Endothelial cell of umbilical vein (primary cell): ENCODE measurements around the gene SAPCD2. TPM values are rescaled to one million over a fixed set of nuclear protein-coding genes. Genes with fewer than 3 reads are reported as not detected.

Experiments
- BruUV-seq: library from RNA; stranded (reverse); fragments of 400-500 nt; replicated peaks from 2 replicates; lab custom pipeline; 2021; lab: Mats Ljungman, UMichigan
- CTCF ChIA-PET: fragments of 300-600, 350-600 bp; sonication (Branson Sonifier 250); formaldehyde crosslinking; loops from one replicate; lab custom pipeline; 2021; ENCODE audit warnings: antibody characterized with exemption, inconsistent platforms; lab: Charles Lee
- POLR2A ChIA-PET: fragments of 300-600, 350-600 bp; sonication (Branson Sonifier 250); formaldehyde crosslinking; loops from one replicate; lab custom pipeline; 2021; ENCODE audit warnings: antibody characterized with exemption, inconsistent platforms; lab: Charles Lee
- DNase-seq: peaks from one replicate; pipeline ENCODE4 v3.0.0-alpha.2; 2011; ENCODE audit warnings: low read depth, low spot score
- FAIRE-seq: peaks from 2 replicates; lab custom pipeline; 2011; peaks lifted over from hg19 to GRCh38; lab: Jason Lieb, UNC
- H2AFZ ChIP-seq: 2 replicates; pipeline ENCODE4 v1.6.0; 2012; ENCODE audit warnings: low read depth, low read length, control low read depth, inconsistent platforms
- H3K27ac ChIP-seq: 2 replicates; pipeline ENCODE4 v1.5.1; 2011; ENCODE audit warnings: low read depth, mild to moderate bottlenecking, control low read depth, low read length, moderate library complexity; ENCODE audit not compliant: insufficient read depth
- H3K27me3 ChIP-seq, 2 experiments: 2 replicates each; pipeline versions ENCODE4 v1.6.0 to v1.6.1; 2011; ENCODE audit warnings: low read length in 2 of 2, mixed read lengths in 1 of 2; ENCODE audit not compliant: control insufficient read depth in 2 of 2, insufficient read depth in 2 of 2
- H3K36me3 ChIP-seq, 2 experiments: 2 replicates in 1 of 2; 3 replicates in 1 of 2; pipeline ENCODE4 v1.5.1; 2011; ENCODE audit warnings: low read length in 2 of 2, mild to moderate bottlenecking in 1 of 2, moderate library complexity in 1 of 2; ENCODE audit not compliant: control insufficient read depth in 2 of 2, insufficient read depth in 2 of 2; ENCODE audit errors: extremely low read depth in 1 of 2
- H3K4me1 ChIP-seq: 3 replicates; pipeline ENCODE4 v1.5.1; 2011; ENCODE audit warnings: mild to moderate bottlenecking, low read length; ENCODE audit not compliant: control insufficient read depth, insufficient read depth; ENCODE audit errors: extremely low read depth
- H3K4me2 ChIP-seq: 2 replicates; pipeline ENCODE4 v1.6.1; 2011; ENCODE audit warnings: low read length, control low read depth, mixed read lengths; ENCODE audit not compliant: insufficient read depth
- H3K4me3 ChIP-seq, 3 experiments: fragments of 200-600 bp in 1 of 3; sonication (generic), shearing (Covaris generic) in 1 of 3; replicated peaks in 1 of 3; 2 replicates each; pipeline ENCODE4 v1.5.1; 2011 to 2016; ENCODE audit warnings: control low read depth in 3 of 3, low read length in 3 of 3, mild to moderate bottlenecking in 2 of 3, inconsistent platforms in 1 of 3, low read depth in 1 of 3, moderate library complexity in 1 of 3; ENCODE audit not compliant: insufficient read depth in 1 of 3
- H3K79me2 ChIP-seq: 2 replicates; pipeline ENCODE4 v1.6.0; 2012; ENCODE audit warnings: low read length, inconsistent platforms; ENCODE audit not compliant: control insufficient read depth, insufficient read depth
- H3K9ac ChIP-seq: replicated peaks from 2 replicates; pipeline ENCODE3; 2011; ENCODE audit warnings: low read length, control low read depth; ENCODE audit not compliant: insufficient read depth; ENCODE audit errors: extremely low read depth
- H3K9me1 ChIP-seq: replicated peaks from 3 replicates; pipeline ENCODE4 v1.6.0; 2011; ENCODE audit warnings: mild to moderate bottlenecking, low read length; ENCODE audit not compliant: control insufficient read depth, insufficient read depth; ENCODE audit errors: extremely low read depth
- H3K9me3 ChIP-seq: replicated peaks from 2 replicates; pipeline ENCODE4 v1.5.1; 2012; ENCODE audit warnings: low read length, inconsistent platforms; ENCODE audit not compliant: control insufficient read depth, insufficient read depth
- H4K20me1 ChIP-seq: replicated peaks from 2 replicates; pipeline ENCODE3; 2011; ENCODE audit warnings: mild to moderate bottlenecking, low read length; ENCODE audit not compliant: control insufficient read depth, insufficient read depth; ENCODE audit errors: extremely low read depth
- EZH2 ChIP-seq: IDR thresholded peaks from 2 replicates; pipeline ENCODE4 v1.6.1; 2012; ENCODE audit warnings: borderline replicate concordance, low read depth, mild to moderate bottlenecking, moderate library complexity, low read length, inconsistent platforms; ENCODE audit not compliant: severe bottlenecking
- FOS ChIP-seq: IDR thresholded peaks from 2 replicates; pipeline ENCODE4 v1.6.1; 2011; ENCODE audit warnings: mild to moderate bottlenecking, low read length, moderate library complexity, borderline replicate concordance; ENCODE audit not compliant: insufficient read depth
- GATA2 ChIP-seq: IDR thresholded peaks from 2 replicates; pipeline ENCODE4 v1.7.0; 2011; ENCODE audit warnings: low read depth, mild to moderate bottlenecking, moderate library complexity, mixed read lengths, low read length; ENCODE audit not compliant: insufficient read length, insufficient read depth
- JUN ChIP-seq: IDR thresholded peaks from 2 replicates; pipeline ENCODE4 v1.6.1; 2011; ENCODE audit warnings: borderline replicate concordance, low read depth; ENCODE audit not compliant: insufficient read length, insufficient read depth
- MYC ChIP-seq: IDR thresholded peaks from one replicate; pipeline ENCODE4 v1.6.1; 2011; ENCODE audit warnings: mild to moderate bottlenecking, low read depth, low read length
- POLR2A ChIP-seq: IDR thresholded peaks from 2 replicates; pipeline ENCODE4 v1.6.1; 2012; ENCODE audit warnings: low read depth, mild to moderate bottlenecking, control low read depth, low read length
- POLR2AphosphoS5 ChIP-seq: IDR thresholded peaks from 2 replicates; pipeline ENCODE4 v1.6.1; 2012; ENCODE audit warnings: low read depth, mild to moderate bottlenecking, control low read depth, low read length, moderate library complexity; ENCODE audit not compliant: insufficient read depth
- dilution Hi-C: fragments of 300-500 bp; cut with MboI; formaldehyde crosslinking; loops from one replicate; pipeline ENCODE4 v1.15.0; 2019; ENCODE audit warnings: low sequenced_read_pairs; ENCODE audit not compliant: extremely low pct_ligation_motif_present
- intact Hi-C: fragments of 100-400 bp; cut with micrococcal nuclease; formaldehyde crosslinking; loops from one replicate; pipeline ENCODE4 v1.10.0; 2022
- polyA plus RNA-seq, 4 experiments: library from polyadenylated mRNA; depleted of rRNA in 3 of 4; stranded (reverse) in 3 of 4; unstranded in 1 of 4; fragments of >200 nt; gene quantifications; 2 replicates each; pipeline versions ENCODE4 v1.2.1 to v1.2.3, GENCODE V29; 2011 to 2012; ENCODE audit warnings: missing spikeins in 1 of 4
- total RNA-seq: library from RNA; stranded (reverse); gene quantifications from 2 replicates; pipeline ENCODE4 v1.2.3, GENCODE V29; 2021
- TF ChIP-seq, protein P1 (sequence below), 2 donors: IDR thresholded peaks; 1 replicate in 1 of 2; 2 replicates in 1 of 2; pipeline ENCODE4 v1.5.1; 2011; ENCODE audit warnings: low read length in 2 of 2, mild to moderate bottlenecking in 2 of 2, moderate library complexity in 2 of 2, control low read depth in 1 of 2, inconsistent platforms in 1 of 2, low read depth in 1 of 2; ENCODE audit not compliant: insufficient read depth in 1 of 2; ENCODE audit errors: extremely low read depth in 1 of 2
- TF ChIP-seq, protein P2 (sequence below): IDR thresholded peaks from 2 replicates; pipeline ENCODE4 v1.6.1; 2011; ENCODE audit not compliant: insufficient read depth, insufficient read length

The SAPCD2 gene
- total and polyA plus RNA-seq, 2 donors (not counting 3 experiments of a cell fraction or from before 2014, with no cell fraction given), result 11.5 to 27.8 TPM

DNA sequence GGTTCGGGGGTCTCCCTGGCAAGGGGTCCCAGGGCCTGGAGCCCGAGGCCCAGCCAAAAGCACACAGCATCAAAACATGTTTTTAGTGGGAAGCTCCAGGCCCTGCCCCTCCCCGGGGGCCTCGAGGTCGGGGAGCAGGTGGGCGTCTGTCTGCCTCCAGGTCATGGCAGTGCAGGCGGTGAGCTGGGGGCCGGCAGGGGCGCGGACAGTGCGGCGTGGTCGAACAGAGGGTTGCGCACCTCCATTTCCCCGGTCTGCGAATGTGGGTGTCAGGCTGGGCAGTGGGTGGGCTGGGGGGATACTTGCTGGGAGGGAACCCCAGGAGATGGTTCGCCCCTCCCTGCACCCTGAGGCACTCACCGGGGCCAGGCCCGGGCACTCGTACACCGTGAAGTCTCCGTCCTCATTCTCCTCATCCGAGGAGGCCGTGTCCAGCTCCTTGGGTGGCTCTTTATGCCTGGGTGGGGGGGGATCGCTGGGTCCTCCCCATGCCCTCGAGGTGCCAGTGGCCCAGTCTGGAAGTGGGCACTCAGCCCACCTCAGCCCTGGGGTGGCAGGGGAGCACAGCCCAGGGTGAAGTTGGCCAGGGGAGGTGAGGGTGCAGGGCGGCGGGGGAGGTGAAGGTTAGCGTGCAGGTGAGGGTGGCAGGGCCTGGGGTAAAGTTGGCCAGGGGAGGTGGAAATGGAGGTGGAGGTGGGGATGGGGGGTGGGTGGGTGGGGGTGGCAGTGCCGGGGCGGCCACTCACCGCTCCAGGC, 30.6 kb downstream of the SAPCD2 start:
- Histone ChIP-seq H4K20me1 (no peaks in the 10 kb centered on the region), H3K9me1 (no peaks in the 10 kb centered on the region), H3K4me3 (no peak overlapping the region), H3K79me2 (peaks cover 25% of the 10 kb centered on the region), H3K9ac (no peak overlapping the region), H3K9me3 (no peaks in the 10 kb centered on the region), H3K27ac (no peak overlapping the region), H2AFZ (no peak overlapping the region), H3K4me2 (no peak overlapping the region), H3K36me3 (peaks cover 0 to 17% of the 10 kb centered on the region in 2 experiments), H3K4me1 (peaks cover 32% of the 10 kb centered on the region), H3K27me3 (no peaks in the 10 kb centered on the region)
- BruUV-seq, result TSS peak; percentile 75
- TF ChIP-seq POLR2A (no peak), MYC (no peak), POLR2AphosphoS5 (no peak), GATA2 (no peak), FOS (no peak), JUN (no peak), EZH2 (no peak)
- TF ChIP-seq, protein P1, sequence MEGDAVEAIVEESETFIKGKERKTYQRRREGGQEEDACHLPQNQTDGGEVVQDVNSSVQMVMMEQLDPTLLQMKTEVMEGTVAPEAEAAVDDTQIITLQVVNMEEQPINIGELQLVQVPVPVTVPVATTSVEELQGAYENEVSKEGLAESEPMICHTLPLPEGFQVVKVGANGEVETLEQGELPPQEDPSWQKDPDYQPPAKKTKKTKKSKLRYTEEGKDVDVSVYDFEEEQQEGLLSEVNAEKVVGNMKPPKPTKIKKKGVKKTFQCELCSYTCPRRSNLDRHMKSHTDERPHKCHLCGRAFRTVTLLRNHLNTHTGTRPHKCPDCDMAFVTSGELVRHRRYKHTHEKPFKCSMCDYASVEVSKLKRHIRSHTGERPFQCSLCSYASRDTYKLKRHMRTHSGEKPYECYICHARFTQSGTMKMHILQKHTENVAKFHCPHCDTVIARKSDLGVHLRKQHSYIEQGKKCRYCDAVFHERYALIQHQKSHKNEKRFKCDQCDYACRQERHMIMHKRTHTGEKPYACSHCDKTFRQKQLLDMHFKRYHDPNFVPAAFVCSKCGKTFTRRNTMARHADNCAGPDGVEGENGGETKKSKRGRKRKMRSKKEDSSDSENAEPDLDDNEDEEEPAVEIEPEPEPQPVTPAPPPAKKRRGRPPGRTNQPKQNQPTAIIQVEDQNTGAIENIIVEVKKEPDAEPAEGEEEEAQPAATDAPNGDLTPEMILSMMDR (IDR thresholded peaks at IDR 0.05; ENCODE audit: extremely low read depth in 1 of 2, insufficient read depth in 1 of 2, low read depth in 1 of 2, low read length in 2 of 2), result no peak
- TF ChIP-seq, protein P2, sequence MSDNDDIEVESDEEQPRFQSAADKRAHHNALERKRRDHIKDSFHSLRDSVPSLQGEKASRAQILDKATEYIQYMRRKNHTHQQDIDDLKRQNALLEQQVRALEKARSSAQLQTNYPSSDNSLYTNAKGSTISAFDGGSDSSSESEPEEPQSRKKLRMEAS, result no peak
- dilution Hi-C loops (no loop called here), intact Hi-C loops (no loop called here)
- CTCF ChIA-PET, result interaction anchor here (2.6 kb wide), 1 partner anchor 11 kb away, joined by 9 read pairs; no protein-coding TSS in a partner anchor
- POLR2A ChIA-PET, result no interaction called here
- FAIRE-seq (no peak), DNase-seq (no peak)
